Keratinocyte (primary cell): ENCODE measurements around the gene XPC. TPM values are rescaled to one million over a fixed set of nuclear protein-coding genes. Genes with fewer than 3 reads are reported as not detected.

Experiments used
- DNase-seq: peaks from one replicate; pipeline ENCODE4 v3.0.0-alpha.2; 2011; ENCODE audit warnings: low read depth, missing footprints, low spot score
- FAIRE-seq: peaks from 2 replicates; lab custom pipeline; 2011; peaks lifted over from hg19 to GRCh38; lab: Jason Lieb, UNC
- H2AFZ ChIP-seq: 2 replicates; pipeline ENCODE4 v1.6.0; 2012; ENCODE audit warnings: low read length, control low read depth, inconsistent platforms; ENCODE audit not compliant: control insufficient read depth
- H3K27ac ChIP-seq: 2 replicates; pipeline ENCODE4 v1.5.1; 2011; ENCODE audit warnings: low read length; ENCODE audit not compliant: control insufficient read depth, insufficient read depth
- H3K27me3 ChIP-seq: 3 replicates; pipeline ENCODE4 v1.6.0; 2011; ENCODE audit warnings: low read length; ENCODE audit not compliant: control insufficient read depth, insufficient read depth; ENCODE audit errors: extremely low read depth
- H3K36me3 ChIP-seq, 2 experiments: 2 replicates in 1 of 2; 3 replicates in 1 of 2; pipeline ENCODE4 v1.5.1; 2011; ENCODE audit warnings: low read length in 2 of 2, mild to moderate bottlenecking in 1 of 2; ENCODE audit not compliant: control insufficient read depth in 2 of 2, insufficient read depth in 2 of 2; ENCODE audit errors: extremely low read depth in 1 of 2
- H3K4me1 ChIP-seq: 3 replicates; pipeline ENCODE4 v1.5.1; 2011; ENCODE audit warnings: low read length; ENCODE audit not compliant: control insufficient read depth, insufficient read depth; ENCODE audit errors: extremely low read depth
- H3K4me2 ChIP-seq: 3 replicates; pipeline ENCODE4 v1.6.0; 2011; ENCODE audit warnings: low read depth, low read length; ENCODE audit not compliant: control insufficient read depth, insufficient read depth; ENCODE audit errors: extremely low read depth
- H3K4me3 ChIP-seq, 3 experiments: fragments of 200-600 bp in 1 of 3; sonication (generic) in 1 of 3; 2 replicates in 2 of 3; 3 replicates in 1 of 3; pipeline ENCODE4 v1.5.1; 2011 to 2016; ENCODE audit warnings: low read length in 3 of 3, mild to moderate bottlenecking in 3 of 3, control low read depth in 2 of 3, inconsistent platforms in 1 of 3, low read depth in 1 of 3, mixed read lengths in 1 of 3, mixed run types in 1 of 3, moderate library complexity in 1 of 3; ENCODE audit not compliant: control insufficient read depth in 2 of 3, insufficient read depth in 2 of 3; ENCODE audit errors: extremely low read depth in 1 of 3
- H3K79me2 ChIP-seq: 2 replicates; pipeline ENCODE4 v1.6.0; 2012; ENCODE audit warnings: low read length; ENCODE audit not compliant: control insufficient read depth, insufficient read depth
- H3K9ac ChIP-seq: 3 replicates; pipeline ENCODE4 v1.6.0; 2011; ENCODE audit warnings: low read length; ENCODE audit not compliant: control insufficient read depth, insufficient read depth; ENCODE audit errors: extremely low read depth
- H3K9me1 ChIP-seq: 3 replicates; pipeline ENCODE4 v1.6.0; 2011; ENCODE audit warnings: low read length; ENCODE audit not compliant: control insufficient read depth, insufficient read depth; ENCODE audit errors: extremely low read depth
- H3K9me3 ChIP-seq: 2 replicates; pipeline ENCODE4 v1.5.1; 2012; ENCODE audit warnings: low read depth, low read length; ENCODE audit not compliant: control insufficient read depth
- H4K20me1 ChIP-seq: 3 replicates; pipeline ENCODE4 v1.6.0; 2011; ENCODE audit warnings: low read length; ENCODE audit not compliant: control insufficient read depth, insufficient read depth; ENCODE audit errors: extremely low read depth
- CTCF ChIP-seq, 3 experiments: IDR thresholded peaks in 1 of 3; conservative IDR thresholded peaks in 1 of 3; optimal IDR thresholded peaks in 1 of 3; 2 replicates in 2 of 3; 3 replicates in 1 of 3; pipeline versions ENCODE3 to v1.5.1; 2011; ENCODE audit warnings: low read length in 3 of 3, mild to moderate bottlenecking in 3 of 3, moderate library complexity in 2 of 3, control low read depth in 1 of 3, inconsistent platforms in 1 of 3; ENCODE audit not compliant: insufficient read depth in 2 of 3; ENCODE audit errors: extremely low read depth in 1 of 3
- EZH2 ChIP-seq: IDR thresholded peaks from one replicate; pipeline ENCODE4 v1.6.1; 2012; ENCODE audit warnings: inconsistent platforms, mild to moderate bottlenecking, low read length, moderate library complexity
- dilution Hi-C: fragments of 300-500 bp; cut with MboI; formaldehyde crosslinking; loops from one replicate; pipeline ENCODE4 v1.7.0; 2020; ENCODE audit warnings: low sequenced_read_pairs; ENCODE audit not compliant: extremely low pct_ligation_motif_present
- polyA plus RNA-seq, 5 experiments: library from polyadenylated mRNA; depleted of rRNA in 3 of 5; stranded (reverse) in 3 of 5; stranded (forward) in 1 of 5; unstranded in 1 of 5; fragments of >200 nt; gene quantifications; 1 replicate in 1 of 5; 2 replicates in 3 of 5; 3 replicates in 1 of 5; pipeline versions ENCODE4 v1.2.1 to v1.2.3, GENCODE V29; 2011 to 2012; ENCODE audit warnings: missing spikeins in 2 of 5, low read depth in 1 of 5, low replicate concordance in 1 of 5

The XPC gene
- polyA plus RNA-seq, 1 donor (not counting 4 experiments of a cell fraction or from before 2014, with no cell fraction given) = 24.9 TPM

GRCh38 chr3:14127516-14128161 is 50.8 kb downstream of the XPC start:
- Histone ChIP-seq H3K79me2 (peaks cover 63% of the 10 kb centered on the region), H2AFZ (no peak overlapping the region), H3K27ac (peak overlapping the region; percentile 94), H3K4me2 (peak overlapping the region; percentile 98), H3K36me3 (peaks cover 42 to 53% of the 10 kb centered on the region in 2 experiments), H4K20me1 (peaks cover 25% of the 10 kb centered on the region), H3K9me3 (no peaks in the 10 kb centered on the region), H3K4me3 (no peak overlapping the region), H3K9me1 (no peaks in the 10 kb centered on the region), H3K4me1 (peaks cover 30% of the 10 kb centered on the region), H3K27me3 (no peaks in the 10 kb centered on the region), H3K9ac (no peak overlapping the region)
- DNase-seq (no peak), FAIRE-seq (no peak)
- no peak for TF ChIP-seq EZH2
- TF ChIP-seq CTCF (optimal IDR thresholded peaks at IDR 0.05 in 1 of 3, IDR thresholded peaks at IDR 0.05 in 1 of 3, conservative IDR thresholded peaks at IDR 0.05 in 1 of 3; ENCODE audit: extremely low read depth in 1 of 3, insufficient read depth in 2 of 3, low read length in 3 of 3) = no peak
- dilution Hi-C loops = no loop called here

GRCh38 chr3:14126887-14127505 is 51.4 kb downstream of the XPC start:
- Histone ChIP-seq H3K27me3 (no peaks in the 10 kb centered on the region), H3K9me3 (no peaks in the 10 kb centered on the region), H3K36me3 (peaks cover 37 to 47% of the 10 kb centered on the region in 2 experiments), H3K27ac (peak overlapping the region; percentile 94), H3K9ac (peak overlapping the region; percentile 96), H4K20me1 (peaks cover 25% of the 10 kb centered on the region), H3K79me2 (peaks cover 65% of the 10 kb centered on the region), H3K4me1 (peaks cover 30% of the 10 kb centered on the region), H3K4me3 (peak overlapping the region; percentile 83 to 89 (median 86)), H3K9me1 (no peaks in the 10 kb centered on the region), H3K4me2 (peak overlapping the region; percentile 98), H2AFZ (no peak overlapping the region)
- FAIRE-seq (no peak), DNase-seq (no peak)
- dilution Hi-C loops = no loop called here
- TF ChIP-seq CTCF (optimal IDR thresholded peaks at IDR 0.05 in 1 of 3, IDR thresholded peaks at IDR 0.05 in 1 of 3, conservative IDR thresholded peaks at IDR 0.05 in 1 of 3; ENCODE audit: extremely low read depth in 1 of 3, insufficient read depth in 2 of 3, low read length in 3 of 3) (no peak), EZH2 (no peak)
